Thoracic aorta (tissue), 2 donors: Measurements from ENCODE around the gene PTK7. TPM values are rescaled to one million over a fixed set of nuclear protein-coding genes. Genes with fewer than 3 reads are reported as not detected.
A peak's percentile ranks its signal among the peaks of the same experiment; 100 is the strongest.

Experiments
- ATAC-seq: fragments of 150-250 bp; one replicate; pipeline ENCODE4 v1.8.0; 2017; ENCODE audit warnings: low read depth; ENCODE audit not compliant: insufficient number of reproducible peaks, low FRiP score
- DNase-seq: peaks from one replicate; pipeline ENCODE4 v3.0.0-alpha.2; 2020; ENCODE audit warnings: low spot score
- H3K27ac ChIP-seq, 2 donors: fragments of 200-600 bp; sonication (generic); 1 replicate in 1 of 2; 2 replicates in 1 of 2; pipeline ENCODE4 v1.5.1; 2016; ENCODE audit warnings: mild to moderate bottlenecking in 2 of 2, moderate library complexity in 2 of 2
- H3K27me3 ChIP-seq: fragments of 200-600 bp; sonication (generic); replicated peaks from 2 replicates; pipeline ENCODE4 v1.6.0; 2016; ENCODE audit warnings: mild to moderate bottlenecking; ENCODE audit not compliant: insufficient read depth
- H3K36me3 ChIP-seq: fragments of 200-600 bp; sonication (generic); one replicate; pipeline ENCODE4 v1.5.1; 2016
- H3K4me1 ChIP-seq, 2 donors: fragments of 200-600 bp; sonication (generic); 1 replicate in 1 of 2; 2 replicates in 1 of 2; pipeline versions ENCODE4 v1.5.1 to v1.6.0; 2016; ENCODE audit warnings: low read depth in 2 of 2, mild to moderate bottlenecking in 1 of 2; ENCODE audit not compliant: control insufficient read depth in 1 of 2
- H3K4me3 ChIP-seq: fragments of 200-600 bp; sonication (generic); 2 replicates; pipeline ENCODE4 v1.5.1; 2016; ENCODE audit warnings: mild to moderate bottlenecking
- H3K9me3 ChIP-seq: fragments of 200-600 bp; sonication (generic); 2 replicates; pipeline ENCODE4 v1.5.1; 2016
- total RNA-seq, 2 donors: library from RNA; depleted of rRNA; stranded (reverse); fragments of >200 nt; gene quantifications; one replicate each; pipeline versions ENCODE4 v1.1.0 to v1.2.3, GENCODE V29; 2016
- TF ChIP-seq, protein P1 (sequence below): fragments of 200-600 bp; sonication (generic); IDR thresholded peaks from one replicate; pipeline ENCODE4 v1.5.1; 2019; ENCODE audit warnings: antibody characterized with exemption

Gene PTK7
- total RNA-seq, 2 donors from 2014 or later = 4.5 to 6.8 TPM

- no peaks in the 10 kb centered on the region for H3K27me3 ChIP-seq
- no peaks in the 10 kb centered on the region for H3K36me3 ChIP-seq
- no peak overlapping the region for H3K27ac ChIP-seq
- H3K4me1 ChIP-seq = peaks cover 12 to 34% of the 10 kb centered on the region in 2 donors
- ATAC-seq = no peak
- DNase-seq = no peak
- H3K9me3 ChIP-seq = no peaks in the 10 kb centered on the region
- TF ChIP-seq, protein P1, sequence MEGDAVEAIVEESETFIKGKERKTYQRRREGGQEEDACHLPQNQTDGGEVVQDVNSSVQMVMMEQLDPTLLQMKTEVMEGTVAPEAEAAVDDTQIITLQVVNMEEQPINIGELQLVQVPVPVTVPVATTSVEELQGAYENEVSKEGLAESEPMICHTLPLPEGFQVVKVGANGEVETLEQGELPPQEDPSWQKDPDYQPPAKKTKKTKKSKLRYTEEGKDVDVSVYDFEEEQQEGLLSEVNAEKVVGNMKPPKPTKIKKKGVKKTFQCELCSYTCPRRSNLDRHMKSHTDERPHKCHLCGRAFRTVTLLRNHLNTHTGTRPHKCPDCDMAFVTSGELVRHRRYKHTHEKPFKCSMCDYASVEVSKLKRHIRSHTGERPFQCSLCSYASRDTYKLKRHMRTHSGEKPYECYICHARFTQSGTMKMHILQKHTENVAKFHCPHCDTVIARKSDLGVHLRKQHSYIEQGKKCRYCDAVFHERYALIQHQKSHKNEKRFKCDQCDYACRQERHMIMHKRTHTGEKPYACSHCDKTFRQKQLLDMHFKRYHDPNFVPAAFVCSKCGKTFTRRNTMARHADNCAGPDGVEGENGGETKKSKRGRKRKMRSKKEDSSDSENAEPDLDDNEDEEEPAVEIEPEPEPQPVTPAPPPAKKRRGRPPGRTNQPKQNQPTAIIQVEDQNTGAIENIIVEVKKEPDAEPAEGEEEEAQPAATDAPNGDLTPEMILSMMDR = no peak
- no peak overlapping the region for H3K4me3 ChIP-seq
Observed at GRCh38 chr6:43125555-43125954, 49.4 kb downstream of the PTK7 start.

GRCh38 chr6:43127180-43127579 lies 51.1 kb downstream of the PTK7 start:
- Histone ChIP-seq H3K36me3 (no peaks in the 10 kb centered on the region), H3K4me3 (no peak overlapping the region), H3K9me3 (no peaks in the 10 kb centered on the region), H3K27ac (no peak overlapping the region), H3K27me3 (no peaks in the 10 kb centered on the region), H3K4me1 (peaks cover 7 to 19% of the 10 kb centered on the region in 2 donors)
- TF ChIP-seq, protein P1 = no peak
- DNase-seq (no peak), ATAC-seq (no peak)

- Histone ChIP-seq H3K4me1 (peaks cover 7 to 19% of the 10 kb centered on the region in 2 donors), H3K9me3 (no peaks in the 10 kb centered on the region), H3K27ac (no peak overlapping the region), H3K4me3 (no peak overlapping the region), H3K27me3 (no peaks in the 10 kb centered on the region), H3K36me3 (no peaks in the 10 kb centered on the region)
- TF ChIP-seq, protein P1 = no peak
- DNase-seq (no peak), ATAC-seq (no peak)
Observed at GRCh38 chr6:43127877-43128276, 51.8 kb downstream of the PTK7 start.

- TF ChIP-seq, protein P1 = no peak
- ATAC-seq = no peak
- Histone ChIP-seq H3K27ac (no peak overlapping the region), H3K4me3 (no peak overlapping the region), H3K27me3 (no peaks in the 10 kb centered on the region), H3K36me3 (no peaks in the 10 kb centered on the region), H3K4me1 (peaks cover 7 to 12% of the 10 kb centered on the region in 2 donors), H3K9me3 (no peaks in the 10 kb centered on the region)
- DNase-seq = no peak
Observed at GRCh38 chr6:43128926-43129325, 52.8 kb downstream of the PTK7 start.

GRCh38 chr6:43129434-43130194 lies 53.5 kb downstream of the PTK7 start:
- H3K4me3 ChIP-seq = peak overlapping the region; percentile 41
- DNase-seq (no peak), ATAC-seq (no peak)
- no peaks in the 10 kb centered on the region for H3K9me3 ChIP-seq
- no peaks in the 10 kb centered on the region for H3K27me3 ChIP-seq
- TF ChIP-seq, protein P1 = peak; percentile 61
- H3K36me3 ChIP-seq = no peaks in the 10 kb centered on the region
- no peak overlapping the region for H3K27ac ChIP-seq
- H3K4me1 ChIP-seq = peaks cover 7 to 12% of the 10 kb centered on the region in 2 donors
